Colonic mucosa (tissue), 4 donors: Measurements from ENCODE around the gene ANK3. TPM values are rescaled to one million over a fixed set of nuclear protein-coding genes. Genes with fewer than 3 reads are reported as not detected.

Source experiments
- DNase-seq: peaks from one replicate; pipeline ENCODE4 v3.0.0-alpha.2; 2020
- H3K27ac ChIP-seq: fragments of 200-600 bp; one replicate; pipeline ENCODE4 v1.8.0; 2021
- H3K27me3 ChIP-seq: fragments of 200-600 bp; one replicate; pipeline ENCODE4 v1.8.0; 2021
- H3K36me3 ChIP-seq: fragments of 200-600 bp; one replicate; pipeline ENCODE4 v1.8.0; 2021
- H3K4me1 ChIP-seq: fragments of 200-600 bp; one replicate; pipeline ENCODE4 v1.8.0; 2021; ENCODE audit warnings: mild to moderate bottlenecking
- H3K4me3 ChIP-seq: fragments of 200-600 bp; one replicate; pipeline ENCODE4 v1.8.0; 2021
- H3K9ac ChIP-seq, 2 donors: one replicate each; pipeline ENCODE4 v1.7.0; 2013; ENCODE audit warnings: control low read depth in 2 of 2, low read depth in 2 of 2, low read length in 2 of 2
- H3K9me3 ChIP-seq: fragments of 200-600 bp; one replicate; pipeline ENCODE4 v1.8.0; 2021
- CTCF ChIP-seq: fragments of 200-600 bp; IDR thresholded peaks from one replicate; pipeline ENCODE4 v1.8.0; 2022; ENCODE audit warnings: antibody characterized with exemption, mild to moderate bottlenecking
- intact Hi-C: fragments of 100-400 bp; cut with DNase I; formaldehyde crosslinking; loops from one replicate; pipeline ENCODE4 v1.14.1; 2022
- total RNA-seq, 2 donors: library from RNA; stranded (reverse); fragmentation: NEBNext Ultra II Directional in 1 of 2; extraction: Animal tissue kit (Norgen Biotek cat#: 25700) in 1 of 2; gene quantifications; one replicate each; pipeline ENCODE4 v1.2.1, GENCODE V29; 2021
- donor health status: healthy.
- donor health status: DM: no; HTN: no; CAD: no.
- donor health status: DM: no; HTN: no; CAD: no.

ANK3 gene
- total RNA-seq, 2 donors from 2014 or later = 34.6 to 82.8 TPM

DNA sequence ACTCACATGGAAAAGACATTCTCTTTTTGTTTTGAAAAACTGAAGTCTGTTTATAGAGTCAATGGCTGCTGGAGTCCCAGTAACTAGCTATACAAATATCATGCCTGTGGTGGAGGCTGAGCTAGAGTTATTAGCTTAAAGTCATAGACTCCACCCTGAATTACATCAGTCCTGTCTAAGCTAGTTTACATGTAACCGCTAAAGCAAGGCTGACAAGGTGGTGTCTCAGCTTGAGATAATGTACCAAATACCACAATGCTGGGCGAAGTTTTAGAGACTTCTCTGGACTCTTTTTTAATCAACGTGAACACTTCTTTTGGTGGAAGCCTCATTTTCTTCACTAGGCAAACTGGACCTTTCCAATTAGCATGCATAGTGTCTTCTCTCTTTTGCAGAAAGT, 219.4 kb downstream of the ANK3 start:
- no peak for TF ChIP-seq CTCF
- no peaks in the 10 kb centered on the region for H3K27me3 ChIP-seq
- no peaks in the 10 kb centered on the region for H3K36me3 ChIP-seq
- no peak overlapping the region for H3K9ac ChIP-seq
- H3K4me3 ChIP-seq = no peak overlapping the region
- no peak overlapping the region for H3K27ac ChIP-seq
- no peaks in the 10 kb centered on the region for H3K4me1 ChIP-seq
- DNase-seq = no peak
- no peaks in the 10 kb centered on the region for H3K9me3 ChIP-seq
- intact Hi-C loops = no loop called here

DNA sequence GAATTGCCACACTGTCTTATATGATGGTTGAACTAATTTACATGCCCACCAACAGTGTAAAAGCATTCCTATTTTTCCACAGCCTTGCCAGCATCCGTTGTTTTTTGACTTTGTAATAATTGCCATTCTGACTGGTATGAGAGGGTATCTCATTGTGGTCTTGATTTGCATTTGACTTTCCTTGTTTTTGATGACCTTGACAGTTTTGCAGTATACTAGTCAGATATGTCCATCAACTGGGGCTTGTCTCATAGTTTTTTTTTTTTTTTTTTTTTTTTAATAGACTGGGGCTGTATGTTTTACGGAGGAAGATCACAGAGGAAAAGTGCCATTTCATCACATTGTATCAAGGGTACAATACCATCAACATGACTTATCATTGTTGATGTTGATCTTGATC, 220.6 kb downstream of the ANK3 start:
- Histone ChIP-seq H3K9ac (no peak overlapping the region), H3K9me3 (no peaks in the 10 kb centered on the region), H3K27me3 (no peaks in the 10 kb centered on the region), H3K4me3 (no peak overlapping the region), H3K36me3 (no peaks in the 10 kb centered on the region), H3K27ac (no peak overlapping the region), H3K4me1 (no peaks in the 10 kb centered on the region)
- TF ChIP-seq CTCF = no peak
- intact Hi-C loops = no loop called here
- DNase-seq = no peak

DNA sequence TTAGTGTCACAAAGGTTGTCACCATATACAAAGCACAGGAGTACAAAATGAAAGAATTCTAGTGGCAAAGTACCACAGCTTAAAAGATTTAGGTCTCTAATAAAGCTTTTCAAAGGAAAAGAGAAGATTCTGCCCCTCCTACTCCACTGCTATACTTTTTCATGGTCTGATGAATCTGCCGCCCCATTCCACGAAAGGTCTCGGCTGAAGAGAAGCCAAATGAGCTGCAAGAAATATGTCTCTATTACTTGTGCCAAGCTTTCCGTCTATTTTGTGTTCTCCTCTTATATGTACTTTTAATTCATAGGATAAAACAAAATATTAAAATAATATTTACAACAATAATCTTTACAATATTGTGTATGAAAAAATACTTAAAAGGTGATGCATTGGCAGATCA, 222.6 kb downstream of the ANK3 start:
- H3K4me1 ChIP-seq = no peaks in the 10 kb centered on the region
- DNase-seq = no peak
- no peaks in the 10 kb centered on the region for H3K9me3 ChIP-seq
- intact Hi-C loops = no loop called here
- no peak overlapping the region for H3K27ac ChIP-seq
- no peak for TF ChIP-seq CTCF
- H3K36me3 ChIP-seq = no peaks in the 10 kb centered on the region
- no peak overlapping the region for H3K9ac ChIP-seq
- no peak overlapping the region for H3K4me3 ChIP-seq
- no peaks in the 10 kb centered on the region for H3K27me3 ChIP-seq

GRCh38 chr10:60163786-60164185, 225.9 kb downstream of the ANK3 start:
- H3K27me3 ChIP-seq = no peaks in the 10 kb centered on the region
- no peak overlapping the region for H3K9ac ChIP-seq
- no peak for DNase-seq
- H3K4me1 ChIP-seq = no peaks in the 10 kb centered on the region
- H3K36me3 ChIP-seq = no peaks in the 10 kb centered on the region
- no peak for TF ChIP-seq CTCF
- H3K9me3 ChIP-seq = no peaks in the 10 kb centered on the region
- no peak overlapping the region for H3K4me3 ChIP-seq
- H3K27ac ChIP-seq = no peak overlapping the region
- intact Hi-C loops = no loop called here

DNA sequence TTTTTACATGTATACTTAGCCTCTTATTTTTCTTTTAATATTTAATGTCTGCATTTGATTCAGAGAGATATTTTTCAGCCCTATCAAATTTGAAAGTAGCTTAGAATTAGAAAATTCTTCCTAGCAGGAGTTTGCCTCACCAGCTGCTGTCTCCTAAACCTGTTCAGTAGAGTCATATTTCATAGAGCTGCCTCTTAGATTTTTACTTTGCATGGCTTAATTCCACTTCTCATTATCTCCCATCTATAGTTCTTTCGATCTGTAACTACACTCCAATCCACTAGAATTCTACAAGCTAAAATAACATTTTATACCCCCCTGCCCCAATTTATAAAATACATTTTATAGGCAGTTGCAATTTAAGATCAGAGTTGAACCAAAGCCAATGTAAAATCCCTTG, 227.0 kb downstream of the ANK3 start:
- intact Hi-C loops = no loop called here
- H3K4me1 ChIP-seq = no peaks in the 10 kb centered on the region
- no peak overlapping the region for H3K4me3 ChIP-seq
- H3K36me3 ChIP-seq = no peaks in the 10 kb centered on the region
- H3K27me3 ChIP-seq = no peaks in the 10 kb centered on the region
- TF ChIP-seq CTCF = no peak
- no peak overlapping the region for H3K27ac ChIP-seq
- DNase-seq = no peak
- no peak overlapping the region for H3K9ac ChIP-seq
- no peaks in the 10 kb centered on the region for H3K9me3 ChIP-seq
